Caco-2 (cell line): Measurements from ENCODE around the gene ENTREP3. TPM values are rescaled to one million over a fixed set of nuclear protein-coding genes. Genes with fewer than 3 reads are reported as not detected.

Experiments used
- BruUV-seq: library from RNA; stranded (reverse); fragments of 400-500 nt; replicated peaks from 2 replicates; lab custom pipeline; 2021; lab: Mats Ljungman, UMichigan
- CTCF ChIA-PET: fragments of 300-600 bp; sonication (Branson Sonifier 250); formaldehyde crosslinking; loops from one replicate; lab custom pipeline; 2022; ENCODE audit warnings: antibody characterized with exemption; lab: Charles Lee
- POLR2A ChIA-PET: fragments of 300-600 bp; sonication (Branson Sonifier 250); formaldehyde crosslinking; loops from one replicate; lab custom pipeline; 2022; ENCODE audit warnings: antibody characterized with exemption; lab: Charles Lee
- DNase-seq, 2 experiments: peaks; one replicate each; pipeline versions ENCODE4 v3.0.0 to v3.0.0-alpha.2; 2020 to 2022
- H3K27me3 ChIP-seq: replicated peaks from 2 replicates; pipeline ENCODE4 v1.6.0; 2011; ENCODE audit warnings: low read length; ENCODE audit not compliant: control insufficient read depth, insufficient read depth
- H3K36me3 ChIP-seq: 2 replicates; pipeline ENCODE4 v1.5.1; 2011; ENCODE audit warnings: low read length; ENCODE audit not compliant: control insufficient read depth, insufficient read depth
- H3K4me1 ChIP-seq: fragments of 250-450 bp; sonication (Bioruptor Pico); 2 replicates; pipeline ENCODE4 v1.5.1; 2020; ENCODE audit warnings: mild to moderate bottlenecking
- H3K4me3 ChIP-seq: 2 replicates; pipeline ENCODE4 v1.5.1; 2011; ENCODE audit warnings: low read depth, mild to moderate bottlenecking, control low read depth, low read length
- H3K9me3 ChIP-seq: fragments of 250-450 bp; sonication (Bioruptor Pico); 2 replicates; pipeline ENCODE4 v1.5.1; 2020; ENCODE audit warnings: mild to moderate bottlenecking, moderate library complexity
- H3K27ac Mint-ChIP-seq: one replicate; pipeline ENCODE4 v1.8.0; 2022; ENCODE audit warnings: mixed read lengths; ENCODE audit not compliant: unreplicated experiment
- H3K27me3 Mint-ChIP-seq: one replicate; pipeline ENCODE4 v1.8.0; 2022; ENCODE audit warnings: mixed read lengths; ENCODE audit not compliant: insufficient read depth, unreplicated experiment
- H3K36me3 Mint-ChIP-seq: one replicate; pipeline ENCODE4 v1.8.0; 2022; ENCODE audit warnings: mild to moderate bottlenecking, mixed read lengths; ENCODE audit not compliant: insufficient read depth, unreplicated experiment
- H3K4me1 Mint-ChIP-seq: one replicate; pipeline ENCODE4 v1.8.0; 2022; ENCODE audit warnings: low read depth, mixed read lengths; ENCODE audit not compliant: unreplicated experiment
- H3K4me3 Mint-ChIP-seq: one replicate; pipeline ENCODE4 v1.8.0; 2022; ENCODE audit warnings: mild to moderate bottlenecking, moderate library complexity, mixed read lengths; ENCODE audit not compliant: unreplicated experiment
- H3K9me3 Mint-ChIP-seq: one replicate; pipeline ENCODE4 v1.8.0; 2022; ENCODE audit warnings: mixed read lengths; ENCODE audit not compliant: unreplicated experiment
- CTCF ChIP-seq, 2 experiments: fragments of 200-600 bp in 1 of 2; IDR thresholded peaks; 1 replicate in 1 of 2; 2 replicates in 1 of 2; pipeline versions ENCODE4 v1.5.1 to v1.8.0; 2011 to 2022; ENCODE audit warnings: antibody characterized with exemption in 1 of 2, control low read depth in 1 of 2, inconsistent platforms in 1 of 2, low read depth in 1 of 2, low read length in 1 of 2, mild to moderate bottlenecking in 1 of 2, moderate library complexity in 1 of 2; ENCODE audit not compliant: insufficient read depth in 1 of 2, severe bottlenecking in 1 of 2, unreplicated experiment in 1 of 2
- intact Hi-C: fragments of 100-400 bp; cut with micrococcal nuclease; formaldehyde crosslinking; loops from one replicate; pipeline ENCODE4 v1.10.0; 2022; ENCODE audit not compliant: unreplicated experiment
- total RNA-seq: library from RNA; stranded (reverse); gene quantifications from 2 replicates; pipeline ENCODE4 v1.2.3, GENCODE V29; 2022

Gene ENTREP3
- total RNA-seq, 1 experiment from 2014 or later: 33.1 TPM

DNA sequence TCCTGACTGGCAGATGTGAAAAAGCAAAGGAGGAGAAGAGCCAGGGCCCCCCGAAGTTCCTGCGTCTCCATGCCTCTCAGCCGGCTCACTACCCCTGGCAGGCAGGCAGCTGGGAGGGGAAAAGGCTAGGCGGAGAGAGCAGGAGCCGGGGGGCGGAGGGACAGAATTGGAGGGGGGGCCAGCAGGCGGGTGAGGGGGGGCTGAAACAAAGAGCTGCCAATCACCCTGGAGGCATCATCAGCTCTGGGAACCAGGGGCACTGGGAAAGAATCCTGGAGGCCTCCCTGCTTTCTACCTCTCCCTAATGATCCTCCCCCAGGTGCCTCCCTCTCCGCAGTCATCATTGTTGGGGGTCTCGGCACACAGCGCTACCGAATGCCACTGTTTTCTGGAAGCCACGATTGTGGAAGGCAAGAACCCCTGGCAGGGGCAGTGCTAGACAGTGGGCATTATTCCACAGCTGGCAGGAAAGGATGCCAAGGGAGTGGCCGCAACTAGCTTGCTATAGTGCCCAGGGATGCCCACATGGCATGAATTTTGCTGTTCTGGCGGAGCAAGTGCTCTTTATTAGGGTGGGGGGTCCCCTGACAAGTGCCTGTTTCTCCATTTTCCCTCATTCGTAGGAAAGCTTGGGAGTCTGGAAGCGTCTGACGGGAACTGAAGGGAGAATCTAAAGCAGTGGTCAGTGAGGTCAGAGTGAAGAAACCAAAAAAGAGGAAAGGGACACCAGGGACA lies 47.3 kb downstream of the ENTREP3 start, which contains the start of gene THBS3:
Gene THBS3, minus strand, starts transcription at position 92 of the 735 bp plus-strand sequence. Its CDS starts 21 bp downstream, at position 71.
- POLR2A ChIA-PET: interaction anchor here (1.2 kb wide), 1 partner anchor 19 kb away, joined by 4 read pairs; no protein-coding TSS in a partner anchor
- peaks cover 21% of the 10 kb centered on the region for H3K36me3 Mint-ChIP-seq
- Histone ChIP-seq H3K9me3 (no peaks in the 10 kb centered on the region), H3K36me3 (no peaks in the 10 kb centered on the region), H3K4me3 (peak within 1 kb of the TSS; percentile 91), H3K27me3 (no peaks in the 10 kb centered on the region), H3K4me1 (peaks cover 15% of the 10 kb centered on the region)
- peak within 1 kb of the TSS; percentile 93 for H3K27ac Mint-ChIP-seq
- H3K27me3 Mint-ChIP-seq: no peaks in the 10 kb centered on the region
- CTCF ChIA-PET: interaction anchor here (1.0 to 1.9 kb wide), 5 partner anchors 15 to 43 kb away, joined by 4 to 10 read pairs (median 10); no protein-coding TSS in a partner anchor
- TSS peak; percentile 71 for BruUV-seq
- no peak for DNase-seq
- no peaks in the 10 kb centered on the region for H3K9me3 Mint-ChIP-seq
- H3K4me3 Mint-ChIP-seq: peak within 1 kb of the TSS; percentile 80
- intact Hi-C loops: loop anchor here (1.0 kb wide), 2 partner anchors 18 to 36 kb away; no protein-coding TSS in a partner anchor
- H3K4me1 Mint-ChIP-seq: peaks cover 16% of the 10 kb centered on the region
- no peak for TF ChIP-seq CTCF (IDR thresholded peaks at IDR 0.05; ENCODE audit: insufficient read depth in 1 of 2, low read depth in 1 of 2, low read length in 1 of 2, severe bottlenecking in 1 of 2, unreplicated experiment in 1 of 2)

- H3K36me3 ChIP-seq: no peaks in the 10 kb centered on the region
- Mint-ChIP-seq H3K27me3 (peaks cover 3% of the 10 kb centered on the region), H3K4me3 (no peak overlapping the region), H3K4me1 (peaks cover 16% of the 10 kb centered on the region), H3K36me3 (peaks cover 21% of the 10 kb centered on the region), H3K27ac (no peak overlapping the region), H3K9me3 (no peaks in the 10 kb centered on the region)
- ChIA-PET CTCF (interaction anchor here (0.7 to 1.9 kb wide), 12 partner anchors 12 to 117 kb away, joined by 3 to 10 read pairs (median 8); partner anchors contain the start of gene KRTCAP2), POLR2A (interaction anchor here (0.6 to 1.2 kb wide), 3 partner anchors 18 to 37 kb away, joined by 3 to 4 read pairs (median 4); no protein-coding TSS in a partner anchor)
- peak; percentile 90 to 97 for TF ChIP-seq CTCF (IDR thresholded peaks at IDR 0.05; ENCODE audit: insufficient read depth in 1 of 2, low read depth in 1 of 2, low read length in 1 of 2, severe bottlenecking in 1 of 2, unreplicated experiment in 1 of 2)
- no peaks in the 10 kb centered on the region for H3K27me3 ChIP-seq
- peaks cover 15% of the 10 kb centered on the region for H3K4me1 ChIP-seq
- no peak overlapping the region for H3K4me3 ChIP-seq
- intact Hi-C loops: loop anchor here (1.0 kb wide), 2 partner anchors 19 to 37 kb away; no protein-coding TSS in a partner anchor
- peak; percentile 88 to 90 for DNase-seq
- H3K9me3 ChIP-seq: no peaks in the 10 kb centered on the region
- BruUV-seq: no TSS peak
These were observed 48.1 kb downstream of the ENTREP3 start for GRCh38 chr1:155206891-155207805.
